ENCODE data around the gene ZNRD2. TPM values are rescaled to one million over a fixed set of nuclear protein-coding genes. Genes with fewer than 3 reads are reported as not detected.

Gene ZNRD2
- total and polyA plus RNA-seq, 10 of the 15 experiments (the other 5 are each of a cell fraction or from before 2014, with no cell fraction given), result 7.9 to 111 (median 55.4) TPM

- Histone ChIP-seq H3K9ac (ENCODE audit: control insufficient read depth, insufficient read depth, low read length) (peak overlapping the region; percentile 85), H3K9me3 (replicated peaks; ENCODE audit: control insufficient read depth, insufficient read depth, low read length) (no peaks in the 10 kb centered on the region), H2AFZ (ENCODE audit: control insufficient read depth, low read depth, low read length) (no peak overlapping the region), H3K27ac (ENCODE audit: control insufficient read depth, insufficient read depth) (peak overlapping the region; percentile 37; the same call in 1 of the 2 replicates), H3K4me3 (peak overlapping the region; percentile 99), H3K4me2 (ENCODE audit: control insufficient read depth, insufficient read depth) (peak overlapping the region; percentile 93), H4K20me1 (ENCODE audit: control insufficient read depth, insufficient read depth) (no peaks in the 10 kb centered on the region; the same call in 1 of the 2 replicates), H3K27me3 (replicated peaks in 1 of 2; ENCODE audit: control insufficient read depth in 2 of 2, insufficient read depth in 2 of 2, low read length in 1 of 2) (no peaks in the 10 kb centered on the region), H3K36me3 (ENCODE audit: control insufficient read depth in 2 of 2, insufficient read depth in 2 of 2, low read length in 1 of 2) (peaks cover 6 to 17% of the 10 kb centered on the region in 2 experiments; a peak in 3 of 4 replicates), H3K79me2 (ENCODE audit: control insufficient read depth, insufficient read depth, low read length) (peaks cover 68% of the 10 kb centered on the region), H3K4me1 (ENCODE audit: control insufficient read depth, insufficient read depth, low read length) (peaks cover 24% of the 10 kb centered on the region)
- ChIA-PET POLR2A (interaction anchor here (0.6 to 5.0 kb wide), 11 partner anchors 8 to 276 kb away, joined by 3 to 34 read pairs (median 4); partner anchors contain the start of genes EHBP1L1, RELA and ZNRD2), RAD21 (ENCODE audit: unreplicated experiment) (interaction anchor here (1.0 to 4.0 kb wide), 8 partner anchors 19 to 72 kb away, joined by 3 to 36 read pairs (median 5); partner anchors contain the start of genes FAM89B, RELA, SIPA1 and ZNRD2), CTCF (interaction anchor here (1.0 to 3.8 kb wide), 5 partner anchors 18 to 197 kb away, joined by 3 to 35 read pairs (median 10); no protein-coding TSS in a partner anchor), SMC1A (ENCODE audit: uncharacterized antibody, unreplicated experiment) (interaction anchor here (0.9 to 3.0 kb wide), 4 partner anchors 25 to 193 kb away, joined by 3 to 21 read pairs (median 3); no protein-coding TSS in a partner anchor)
- TF ChIP-seq NFYA (IDR thresholded peaks at IDR 0.05; ENCODE audit: borderline replicate concordance, low read depth, low read length), result no peak
- TF ChIP-seq CHD1 (IDR thresholded peaks at IDR 0.05; ENCODE audit: low read depth, low read length), result no peak
- no peak for TF ChIP-seq LARP7 (IDR thresholded peaks at IDR 0.05)
- no peak for TF ChIP-seq ZBED1 (IDR thresholded peaks at IDR 0.05; ENCODE audit: borderline replicate concordance)
- TF ChIP-seq NR2C1 (IDR thresholded peaks at IDR 0.05), result no peak
- TF ChIP-seq NKRF (conservative IDR thresholded peaks at IDR 0.05), result no peak
- no peak for TF ChIP-seq ETV6 (conservative IDR thresholded peaks at IDR 0.05 in 1 of 2, IDR thresholded peaks at IDR 0.05 in 1 of 2; ENCODE audit: borderline replicate concordance in 1 of 2, low read depth in 1 of 2)
- TF ChIP-seq PML (IDR thresholded peaks at IDR 0.05; ENCODE audit: low read length), result no peak
- no peak for TF ChIP-seq JUNB (IDR thresholded peaks at IDR 0.05)
- no peak for TF ChIP-seq ELK1 (IDR thresholded peaks at IDR 0.05; ENCODE audit: low read depth, low read length)
- no peak for TF ChIP-seq ZNF622 (IDR thresholded peaks at IDR 0.05)
- no peak for TF ChIP-seq MYB (IDR thresholded peaks at IDR 0.05; ENCODE audit: borderline replicate concordance, low read depth, low read length)
- no peak for TF ChIP-seq NFIC (IDR thresholded peaks at IDR 0.05; ENCODE audit: low read depth, low read length)
- WGBS (ENCODE audit: insufficient coverage, insufficient replicate concordance, low lambda C conversion rate, missing lambda C conversion rate), result 47% methylated on average over 7 of the region's 7 CpGs
- intact Hi-C loops (cut with micrococcal nuclease; ENCODE audit: unreplicated experiment), result loop anchor here (5.0 kb wide), 1 partner anchor 735 kb away; the partner anchor contains the start of gene EHD1
- ATAC-seq, result no peak
- BruUV-seq (replicated peaks), result no TSS peak
- DNase-seq (ENCODE audit: low read depth, low spot score), result no peak
- in situ Hi-C loops (cut with MboI), result no loop called here
- no peak for FAIRE-seq
These were observed 42.4 kb downstream of the ZNRD2 start for GRCh38 chr11:65612691-65613090.
